CD4-positive, alpha-beta memory T cell (primary cell): ENCODE measurements around the gene SLC66A2. TPM values are rescaled to one million over a fixed set of nuclear protein-coding genes. Genes with fewer than 3 reads are reported as not detected.
A peak's percentile ranks its signal among the peaks of the same experiment; 100 is the strongest.

Experiments
- CTCF ChIA-PET: fragments of 350-600 bp; sonication (Branson Sonifier 250); formaldehyde crosslinking; loops from one replicate; lab custom pipeline; 2021; ENCODE audit warnings: inconsistent platforms; ENCODE audit not compliant: partially characterized antibody; lab: Charles Lee
- POLR2A ChIA-PET: fragments of 350-600 bp; sonication (Branson Sonifier 250); formaldehyde crosslinking; loops from one replicate; lab custom pipeline; 2021; ENCODE audit not compliant: partially characterized antibody; lab: Charles Lee
- DNase-seq, 5 donors: peaks; one replicate each; pipeline versions ENCODE4 v3.0.0 to v3.0.0-alpha.2; 2020 to 2022; ENCODE audit warnings: mixed read lengths in 1 of 5
- H3K27ac ChIP-seq: one replicate; pipeline ENCODE4 v1.7.0; 2013; ENCODE audit warnings: low read depth, low read length
- H3K27me3 ChIP-seq: 2 replicates; pipeline ENCODE4 v1.7.0; 2013; ENCODE audit warnings: mild to moderate bottlenecking, low read length, moderate library complexity; ENCODE audit not compliant: insufficient read depth
- H3K36me3 ChIP-seq: 2 replicates; pipeline ENCODE4 v1.7.0; 2013; ENCODE audit warnings: mild to moderate bottlenecking, low read length, moderate library complexity; ENCODE audit not compliant: insufficient read depth
- H3K4me1 ChIP-seq: 2 replicates; pipeline ENCODE4 v1.7.0; 2013; ENCODE audit warnings: mild to moderate bottlenecking, low read length, moderate library complexity; ENCODE audit not compliant: insufficient read depth
- H3K4me3 ChIP-seq, 2 donors: one replicate each; pipeline ENCODE4 v1.7.0; 2013; ENCODE audit warnings: low read length in 2 of 2, mild to moderate bottlenecking in 1 of 2
- H3K9me3 ChIP-seq, 2 donors: one replicate each; pipeline ENCODE4 v1.7.0; 2013; ENCODE audit warnings: low read length in 2 of 2, control low read depth in 1 of 2; ENCODE audit not compliant: control insufficient read depth in 1 of 2
- H3K27ac Mint-ChIP-seq, 7 donors: one replicate each; pipeline ENCODE4 v1.8.0; 2020 to 2021; ENCODE audit warnings: mixed read lengths in 7 of 7, mild to moderate bottlenecking in 6 of 7, inconsistent platforms in 3 of 7, moderate library complexity in 3 of 7
- H3K27me3 Mint-ChIP-seq, 2 donors: one replicate each; pipeline ENCODE4 v1.8.0; 2020 to 2021; ENCODE audit warnings: mixed read lengths in 2 of 2
- H3K36me3 Mint-ChIP-seq, 2 donors: one replicate each; pipeline ENCODE4 v1.8.0; 2020 to 2021; ENCODE audit warnings: mixed read lengths in 2 of 2, inconsistent platforms in 1 of 2, mild to moderate bottlenecking in 1 of 2
- H3K4me1 Mint-ChIP-seq, 4 donors: one replicate each; pipeline ENCODE4 v1.8.0; 2020 to 2021; ENCODE audit warnings: mixed read lengths in 4 of 4, mild to moderate bottlenecking in 1 of 4
- H3K4me3 Mint-ChIP-seq, 8 donors: one replicate each; pipeline ENCODE4 v1.8.0; 2020 to 2021; ENCODE audit warnings: mixed read lengths in 8 of 8, mild to moderate bottlenecking in 7 of 8, moderate library complexity in 6 of 8, inconsistent platforms in 3 of 8
- H3K9me3 Mint-ChIP-seq, 8 donors: one replicate each; pipeline ENCODE4 v1.8.0; 2020 to 2021; ENCODE audit warnings: mixed read lengths in 8 of 8, mild to moderate bottlenecking in 5 of 8, inconsistent platforms in 3 of 8, moderate library complexity in 1 of 8
- intact Hi-C: fragments of 100-400 bp; cut with micrococcal nuclease; formaldehyde crosslinking; loops from one replicate; pipeline ENCODE4 v1.15.1; 2023
- polyA plus RNA-seq, 2 donors: library from polyadenylated mRNA; unstranded; fragments of 300-500 nt; fragmentation: Illumina TruSeq; gene quantifications; one replicate each; pipeline ENCODE4 v1.2.3, GENCODE V29; 2021
- total RNA-seq, 2 experiments: library from RNA; stranded (reverse); gene quantifications; one replicate each; pipeline ENCODE4 v1.2.3, GENCODE V29; 2021

The SLC66A2 gene
- total and polyA plus RNA-seq, 4 experiments from 2014 or later = 15.7 to 26.4 (median 23.6) TPM

DNA sequence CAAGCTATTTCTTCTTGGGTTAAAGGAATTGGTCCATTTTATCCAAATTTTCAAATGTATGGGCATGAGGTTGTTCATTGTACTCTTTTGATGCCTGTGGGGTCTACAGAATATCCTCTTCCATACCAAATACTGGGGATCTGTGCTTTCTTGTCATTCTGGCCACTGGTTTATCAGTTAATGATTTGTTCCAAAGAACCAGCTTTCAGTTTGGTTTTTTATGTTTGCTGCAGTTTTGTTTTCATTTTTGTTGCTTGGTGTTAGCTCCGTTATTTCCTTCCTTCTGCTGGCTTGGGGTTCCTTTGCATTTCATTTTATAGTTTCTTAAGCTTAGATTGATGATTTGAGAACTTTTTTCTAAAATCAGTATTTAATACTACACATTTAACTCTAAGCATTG is 45.5 kb downstream of the SLC66A2 start:
- POLR2A ChIA-PET = no interaction called here
- intact Hi-C loops = no loop called here

GRCh38 chr18:79905389-79905911 is 46.0 kb downstream of the SLC66A2 start:
- Mint-ChIP-seq H3K27ac (peak overlapping the region in 3 of 7 donors; percentile 6 to 53 (median 26)), H3K36me3 (peaks cover 34 to 39% of the 10 kb centered on the region in 2 donors), H3K27me3 (no peaks in the 10 kb centered on the region), H3K4me1 (peaks cover 0 to 7% (median 4%) of the 10 kb centered on the region in 4 donors), H3K9me3 (peaks cover 0 to 5% (median 1%) of the 10 kb centered on the region in 8 donors), H3K4me3 (no peak overlapping the region)
- Histone ChIP-seq H3K4me1 (no peaks in the 10 kb centered on the region), H3K9me3 (no peaks in the 10 kb centered on the region), H3K27ac (no peak overlapping the region), H3K27me3 (no peaks in the 10 kb centered on the region), H3K36me3 (no peaks in the 10 kb centered on the region), H3K4me3 (no peak overlapping the region)
- ChIA-PET POLR2A (no interaction called here), CTCF (interaction anchor here (1.3 kb wide), 1 partner anchor 82 kb away, joined by 3 read pairs; no protein-coding TSS in a partner anchor)
- intact Hi-C loops = no loop called here
- DNase-seq = no peak

More for the DNA sequence above, 45.5 kb downstream of the SLC66A2 start:
- no peaks in the 10 kb centered on the region for H3K36me3 ChIP-seq
- H3K9me3 ChIP-seq = no peaks in the 10 kb centered on the region
- Mint-ChIP-seq H3K36me3 (peaks cover 34 to 41% of the 10 kb centered on the region in 2 donors), H3K27ac (no peak overlapping the region), H3K4me3 (no peak overlapping the region), H3K27me3 (no peaks in the 10 kb centered on the region), H3K9me3 (peaks cover 0 to 5% (median 1%) of the 10 kb centered on the region in 8 donors), H3K4me1 (peaks cover 0 to 9% (median 4%) of the 10 kb centered on the region in 4 donors)
- DNase-seq = no peak
- H3K27ac ChIP-seq = no peak overlapping the region
- H3K27me3 ChIP-seq = no peaks in the 10 kb centered on the region
- CTCF ChIA-PET = interaction anchor here (1.3 kb wide), 1 partner anchor 82 kb away, joined by 3 read pairs; no protein-coding TSS in a partner anchor
- no peak overlapping the region for H3K4me3 ChIP-seq
- no peaks in the 10 kb centered on the region for H3K4me1 ChIP-seq

GRCh38 chr18:79904357-79905147 is 46.9 kb downstream of the SLC66A2 start:
- Histone ChIP-seq H3K36me3 (no peaks in the 10 kb centered on the region), H3K4me1 (no peaks in the 10 kb centered on the region), H3K27me3 (no peaks in the 10 kb centered on the region), H3K4me3 (no peak overlapping the region), H3K9me3 (no peaks in the 10 kb centered on the region), H3K27ac (no peak overlapping the region)
- no peak for DNase-seq
- peak overlapping the region in 1 of 7 donors; percentile 32 for H3K27ac Mint-ChIP-seq
- H3K9me3 Mint-ChIP-seq = peaks cover 0 to 7% (median 2%) of the 10 kb centered on the region in 8 donors
- peaks cover 34 to 37% of the 10 kb centered on the region in 2 donors for H3K36me3 Mint-ChIP-seq
- no peaks in the 10 kb centered on the region for H3K27me3 Mint-ChIP-seq
- no peak overlapping the region for H3K4me3 Mint-ChIP-seq
- H3K4me1 Mint-ChIP-seq = peaks cover 0 to 5% (median 4%) of the 10 kb centered on the region in 4 donors
- intact Hi-C loops = no loop called here
- CTCF ChIA-PET = no interaction called here
- POLR2A ChIA-PET = no interaction called here

DNA sequence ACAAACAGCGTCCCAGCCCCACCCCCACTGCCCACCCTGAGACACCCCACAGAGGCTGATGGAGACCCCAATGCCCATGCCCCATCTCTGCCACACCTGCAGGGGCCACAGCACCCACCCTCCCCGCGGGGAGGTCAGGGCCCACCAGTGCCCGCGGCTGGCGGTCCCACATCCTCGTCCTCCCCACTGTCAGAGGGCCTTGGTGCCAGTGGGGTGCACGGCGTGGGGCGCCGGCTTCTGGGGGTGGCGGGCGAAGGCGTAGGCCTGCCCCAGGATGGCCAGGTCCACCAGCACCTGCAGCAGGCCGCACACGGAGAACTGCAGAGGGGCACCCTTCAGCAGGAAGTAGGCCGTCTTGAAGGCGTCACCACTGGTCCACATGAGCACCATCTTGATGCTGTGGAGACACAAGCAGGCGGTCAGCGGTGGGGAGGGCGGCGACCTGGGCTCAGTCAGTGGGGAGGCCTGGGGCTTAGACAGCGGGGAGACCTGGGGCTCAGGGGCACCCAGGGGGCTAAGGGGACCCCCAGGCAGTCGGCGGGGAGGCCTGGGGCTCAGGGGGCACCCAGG is 47.6 kb downstream of the SLC66A2 start:
- Histone ChIP-seq H3K36me3 (no peaks in the 10 kb centered on the region), H3K27me3 (no peaks in the 10 kb centered on the region), H3K4me1 (no peaks in the 10 kb centered on the region), H3K9me3 (no peaks in the 10 kb centered on the region), H3K4me3 (no peak overlapping the region), H3K27ac (no peak overlapping the region)
- ChIA-PET POLR2A (no interaction called here), CTCF (no interaction called here)
- peaks cover 31 to 35% of the 10 kb centered on the region in 2 donors for H3K36me3 Mint-ChIP-seq
- peaks cover 0 to 5% (median 3%) of the 10 kb centered on the region in 4 donors for H3K4me1 Mint-ChIP-seq
- no peaks in the 10 kb centered on the region for H3K27me3 Mint-ChIP-seq
- intact Hi-C loops = no loop called here
- DNase-seq = no peak
- H3K4me3 Mint-ChIP-seq = no peak overlapping the region
- peaks cover 0 to 8% (median 2%) of the 10 kb centered on the region in 8 donors for H3K9me3 Mint-ChIP-seq
- no peak overlapping the region for H3K27ac Mint-ChIP-seq

DNA sequence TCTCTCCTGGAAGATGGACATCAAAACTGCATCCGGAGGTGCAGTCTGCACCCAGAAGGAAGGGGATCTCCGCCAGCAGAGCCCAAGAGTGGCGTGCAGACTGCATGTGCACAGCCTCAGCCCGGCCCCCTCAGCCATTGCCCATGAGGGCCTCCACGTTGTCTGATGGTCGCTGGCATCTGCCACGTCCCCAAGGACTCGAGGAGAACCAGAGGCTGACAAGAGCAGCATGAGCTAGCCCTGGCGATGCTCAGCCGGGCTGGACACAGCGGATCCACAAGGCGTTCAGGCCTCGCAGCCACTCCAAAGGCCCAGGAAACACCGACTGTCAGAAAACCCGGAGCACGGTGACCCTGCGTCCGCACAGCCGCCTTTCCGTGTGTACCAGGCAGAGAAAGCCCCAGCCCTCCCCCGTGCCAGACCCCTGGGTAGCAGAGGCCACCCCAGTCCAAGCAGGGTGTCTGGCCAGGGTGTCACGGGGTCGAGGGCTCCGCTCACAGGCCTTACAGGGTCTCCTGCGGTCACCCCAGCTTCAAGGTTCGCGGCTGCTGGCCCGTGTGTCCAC is 48.3 kb downstream of the SLC66A2 start:
- no peak overlapping the region for H3K4me3 Mint-ChIP-seq
- H3K36me3 Mint-ChIP-seq = peaks cover 25 to 28% of the 10 kb centered on the region in 2 donors
- H3K27me3 Mint-ChIP-seq = no peaks in the 10 kb centered on the region
- no peaks in the 10 kb centered on the region for H3K27me3 ChIP-seq
- H3K27ac Mint-ChIP-seq = no peak overlapping the region
- ChIA-PET POLR2A (no interaction called here), CTCF (no interaction called here)
- H3K4me3 ChIP-seq = no peak overlapping the region
- no peak overlapping the region for H3K27ac ChIP-seq
- peaks cover 0 to 12% (median 2%) of the 10 kb centered on the region in 8 donors for H3K9me3 Mint-ChIP-seq
- DNase-seq = no peak
- H3K4me1 Mint-ChIP-seq = peaks cover 0 to 5% (median 2%) of the 10 kb centered on the region in 4 donors
- no peaks in the 10 kb centered on the region for H3K4me1 ChIP-seq
- no peaks in the 10 kb centered on the region for H3K9me3 ChIP-seq
- H3K36me3 ChIP-seq = no peaks in the 10 kb centered on the region
- intact Hi-C loops = no loop called here

DNA sequence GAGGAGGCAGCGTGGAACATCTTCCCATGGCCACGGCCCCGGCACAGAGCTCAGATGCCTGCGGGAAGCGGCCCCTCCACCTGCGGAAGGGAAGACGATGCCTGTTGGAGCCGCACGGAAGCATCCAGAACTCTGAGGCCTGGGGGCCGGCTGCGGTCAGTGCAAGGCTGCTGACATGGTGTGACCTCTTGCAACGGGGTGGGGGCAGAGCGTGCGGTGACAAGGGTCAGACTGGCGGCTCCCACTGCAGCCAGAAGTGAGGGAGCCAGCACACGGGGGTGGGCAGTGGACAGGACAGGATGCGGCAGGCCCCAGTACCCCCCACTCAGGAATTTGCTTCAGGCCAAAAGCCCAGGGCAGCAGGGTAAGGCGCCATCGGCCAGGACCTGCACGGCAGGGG is 48.8 kb downstream of the SLC66A2 start:
- no peaks in the 10 kb centered on the region for H3K27me3 Mint-ChIP-seq
- no peak overlapping the region for H3K4me3 ChIP-seq
- no peak for DNase-seq
- ChIA-PET CTCF (no interaction called here), POLR2A (no interaction called here)
- intact Hi-C loops = no loop called here
- H3K9me3 Mint-ChIP-seq = peaks cover 0 to 17% (median 6%) of the 10 kb centered on the region in 8 donors
- H3K9me3 ChIP-seq = no peaks in the 10 kb centered on the region
- peaks cover 23 to 24% of the 10 kb centered on the region in 2 donors for H3K36me3 Mint-ChIP-seq
- H3K27me3 ChIP-seq = no peaks in the 10 kb centered on the region
- no peaks in the 10 kb centered on the region for H3K4me1 ChIP-seq
- no peak overlapping the region for H3K4me3 Mint-ChIP-seq
- peaks cover 0 to 5% (median 2%) of the 10 kb centered on the region in 4 donors for H3K4me1 Mint-ChIP-seq
- H3K36me3 ChIP-seq = no peaks in the 10 kb centered on the region
- no peak overlapping the region for H3K27ac ChIP-seq
- H3K27ac Mint-ChIP-seq = no peak overlapping the region

DNA sequence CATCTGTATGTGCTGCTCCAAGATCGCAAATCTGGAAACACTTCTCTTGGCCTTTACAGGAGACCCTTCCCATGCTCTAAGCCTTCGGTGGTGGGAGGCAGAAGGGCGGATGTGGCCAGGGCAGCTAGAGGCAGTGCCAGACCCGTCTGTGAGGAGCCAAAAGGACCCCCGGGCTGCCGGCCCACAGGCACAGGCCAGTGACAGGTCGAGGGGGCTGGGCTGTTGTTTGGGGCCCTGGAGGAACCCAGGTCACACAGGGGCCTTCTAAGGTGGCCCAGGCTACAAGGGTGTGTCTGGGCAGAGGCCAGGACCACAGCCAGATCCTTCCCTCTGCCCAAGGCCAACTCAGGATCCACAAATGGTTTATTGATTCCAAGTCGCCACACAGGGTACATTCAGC is 49.4 kb downstream of the SLC66A2 start:
- DNase-seq = no peak
- no peak overlapping the region for H3K4me3 Mint-ChIP-seq

More for the DNA sequence above, 49.4 kb downstream of the SLC66A2 start:
- intact Hi-C loops = no loop called here
- no peaks in the 10 kb centered on the region for H3K4me1 ChIP-seq
- H3K27me3 ChIP-seq = no peaks in the 10 kb centered on the region
- no peak overlapping the region for H3K4me3 ChIP-seq
- no peaks in the 10 kb centered on the region for H3K36me3 ChIP-seq
- no peak overlapping the region for H3K27ac ChIP-seq
- Mint-ChIP-seq H3K36me3 (peaks cover 26 to 27% of the 10 kb centered on the region in 2 donors), H3K27ac (peak overlapping the region in 2 of 7 donors; percentile 12 to 46), H3K9me3 (peaks cover 0 to 23% (median 12%) of the 10 kb centered on the region in 8 donors), H3K27me3 (no peaks in the 10 kb centered on the region), H3K4me1 (peaks cover 0 to 5% (median 2%) of the 10 kb centered on the region in 4 donors)
- CTCF ChIA-PET = no interaction called here
- H3K9me3 ChIP-seq = peaks cover 0 to under 1% of the 10 kb centered on the region in 2 donors
- POLR2A ChIA-PET = no interaction called here
